ENCODE measurements around the gene CCR5.
"Not testable (repeated sequence)": the region's sequence is repeated elsewhere in the genome, so short reads cannot be mapped to it uniquely, and the experiment has no call there.

The CCR5 gene

DNA sequence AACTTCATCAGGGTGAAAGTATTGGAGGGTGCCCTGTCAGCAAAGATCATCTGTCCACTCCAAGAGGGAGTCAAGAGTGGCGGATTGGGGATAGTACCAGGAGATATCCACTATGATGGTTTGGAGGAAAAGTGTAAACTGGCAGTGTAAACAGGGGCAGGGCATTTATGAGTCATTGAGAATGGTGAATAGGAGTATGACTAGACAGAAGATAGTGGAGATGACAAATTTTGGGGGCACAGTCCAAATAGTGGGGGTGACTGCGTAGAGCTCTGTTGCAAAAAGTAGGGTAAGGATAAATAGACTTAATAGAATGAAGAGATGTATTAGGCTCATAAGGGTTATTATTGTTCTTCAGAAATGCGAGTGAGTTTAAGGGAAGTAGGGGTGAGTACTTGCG, 18.1 kb downstream of the CCR5 start:
- not testable (repeated sequence) for DNase-seq

DNA sequence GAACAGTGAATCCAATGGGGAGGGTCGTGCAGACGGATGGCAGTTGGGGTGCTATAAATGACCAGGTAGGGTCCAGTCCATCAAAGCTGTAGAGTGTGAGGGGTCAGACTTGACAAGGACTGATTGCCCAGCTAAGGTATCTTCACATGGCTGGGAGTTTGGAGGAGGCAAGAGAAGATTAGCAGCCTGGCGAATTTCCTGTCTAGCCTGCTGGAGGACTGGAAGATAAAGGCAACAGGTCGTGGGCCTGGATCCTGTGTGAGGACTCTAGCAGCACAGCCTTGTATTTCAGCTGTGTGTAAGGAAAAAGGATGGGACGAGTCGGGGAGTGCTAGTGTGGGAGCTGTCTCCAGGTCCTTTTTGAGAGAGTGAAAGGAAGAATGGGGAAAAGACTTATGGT, 18.6 kb downstream of the CCR5 start:
- no peak for DNase-seq

GRCh38 chr3:46391526-46391925, 20.8 kb downstream of the CCR5 start:
- not testable (repeated sequence) for DNase-seq

GRCh38 chr3:46393011-46393410, 22.3 kb downstream of the CCR5 start:
- no peak for DNase-seq

- DNase-seq, result no peak
Observed at GRCh38 chr3:46393554-46394434, 23.0 kb downstream of the CCR5 start.

GRCh38 chr3:46395210-46395661, 24.5 kb downstream of the CCR5 start:
- no peak for DNase-seq

GRCh38 chr3:46395766-46396530, 25.2 kb downstream of the CCR5 start:
- no peak for DNase-seq

GRCh38 chr3:46397111-46397510, 26.4 kb downstream of the CCR5 start:
- DNase-seq, result no peak

- DNase-seq, result no peak
Observed at GRCh38 chr3:46398186-46398955, 27.6 kb downstream of the CCR5 start.

GRCh38 chr3:46399098-46399497, 28.4 kb downstream of the CCR5 start:
- DNase-seq, result no peak

GRCh38 chr3:46399557-46399956, 28.8 kb downstream of the CCR5 start:
- no peak for DNase-seq

- no peak for DNase-seq
Observed at GRCh38 chr3:46400000-46400734, 29.4 kb downstream of the CCR5 start.

DNA sequence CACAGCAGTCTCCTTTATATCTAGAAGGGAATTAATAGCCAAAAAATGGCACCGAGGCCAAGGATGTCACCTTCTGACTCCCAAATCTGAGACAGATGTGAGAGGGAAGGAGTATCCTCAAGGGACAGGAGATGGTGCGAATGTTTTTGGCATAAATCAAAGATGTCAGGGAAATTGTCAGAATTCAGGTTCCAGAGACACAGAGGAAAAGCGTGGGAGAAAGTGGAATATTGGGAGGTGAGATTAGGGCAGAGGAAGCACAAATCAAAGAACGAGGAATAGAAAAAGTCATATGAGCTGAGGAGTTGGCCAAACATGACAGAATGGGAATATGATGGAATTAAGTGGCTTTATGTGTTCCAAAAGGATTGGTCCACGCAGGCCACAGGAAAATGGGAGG, 30.1 kb downstream of the CCR5 start:
- no peak for DNase-seq

DNA sequence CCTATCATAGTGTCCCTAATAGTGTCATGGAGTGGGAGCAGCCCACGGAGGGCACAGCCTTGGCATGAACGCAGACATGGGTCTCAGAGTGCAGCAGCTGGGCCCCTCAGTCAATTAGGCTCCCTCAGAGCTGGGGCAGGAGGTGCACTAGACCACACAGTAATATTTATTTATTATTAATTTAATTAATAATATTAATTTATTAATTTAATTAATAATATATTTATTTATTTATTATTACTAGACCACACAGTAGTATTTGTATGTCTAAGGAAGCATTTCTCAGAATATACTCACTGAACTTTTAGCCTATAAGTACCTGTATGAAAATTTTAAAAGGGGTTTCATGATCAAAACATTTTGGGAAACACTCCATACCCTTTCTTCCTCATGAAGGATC, 30.8 kb downstream of the CCR5 start:
- DNase-seq, result no peak

DNA sequence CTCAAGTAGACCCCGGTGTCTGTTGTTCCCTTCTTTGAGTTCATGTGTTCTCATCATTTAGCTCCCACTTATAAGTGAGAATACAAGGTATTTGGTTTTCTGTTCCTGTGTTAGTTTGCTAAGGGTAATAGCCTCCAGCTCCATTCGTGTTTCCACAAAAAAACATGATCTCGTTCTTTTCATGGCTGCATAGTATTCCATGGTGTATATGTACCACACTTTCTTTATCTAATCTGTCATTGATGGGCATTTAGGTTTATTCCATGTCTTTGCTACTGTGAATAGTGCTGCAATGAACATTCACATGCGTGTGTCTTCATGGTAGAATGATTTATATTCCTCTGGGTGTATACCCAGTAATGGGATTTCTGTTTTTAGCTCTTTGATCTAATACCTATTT, 32.2 kb downstream of the CCR5 start:
- DNase-seq, result not testable (repeated sequence)

DNA sequence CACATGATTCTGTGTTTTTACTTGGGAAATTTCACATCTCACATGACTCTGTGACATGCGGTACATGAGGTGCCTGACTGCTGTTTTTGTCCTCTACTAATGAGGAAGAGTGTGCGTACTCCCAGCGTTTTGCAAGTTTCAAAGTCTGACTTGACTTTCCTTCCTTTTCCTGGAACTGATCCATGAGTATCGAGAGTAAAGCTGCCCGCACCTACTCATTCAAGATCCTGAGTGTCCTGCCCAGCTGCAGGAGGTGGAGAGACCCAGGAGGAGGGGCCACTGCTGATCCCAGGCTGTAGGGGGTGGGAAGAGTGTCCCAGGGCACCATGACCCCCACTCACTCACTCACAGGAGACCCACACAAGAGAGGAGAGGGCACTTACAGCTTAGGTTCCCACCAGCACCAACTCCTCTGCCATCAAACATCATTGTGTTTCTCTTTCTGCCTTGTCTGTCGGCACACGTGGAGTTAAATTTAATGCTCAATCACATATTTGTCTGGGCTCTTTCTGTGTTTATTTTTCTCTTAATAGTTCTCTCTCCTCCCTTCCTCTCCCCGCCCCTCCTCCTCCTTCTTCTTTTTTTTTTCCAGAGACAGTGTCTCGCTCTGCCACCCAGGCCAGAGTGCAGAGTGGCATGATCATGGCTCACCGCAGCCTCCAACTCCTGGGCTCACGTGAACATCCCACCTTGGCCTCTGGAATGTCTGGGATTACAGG, 34.7 kb downstream of the CCR5 start:
- DNase-seq, result no peak

GRCh38 chr3:46406443-46406787, 35.7 kb downstream of the CCR5 start:
- no peak for DNase-seq

- DNase-seq, result no peak
Observed at GRCh38 chr3:46406788-46407611, 36.3 kb downstream of the CCR5 start, which contains the start of the genes CCR5AS and CCRL2. Gene CCR5AS (minus strand): TSS chr3:46407066. Gene CCRL2 (plus strand): TSS chr3:46407259. CDS start chr3:46408080, 821 bp downstream.

- DNase-seq, result no peak
Observed at GRCh38 chr3:46407970-46408369, 37.2 kb downstream of the CCR5 start.

- DNase-seq, result no peak
Observed at GRCh38 chr3:46408853-46409252, 38.1 kb downstream of the CCR5 start.
